ENCODE measurements around the gene RIC3.

The RIC3 gene

GRCh38 chr11:8192016-8192895, 23.4 kb upstream of the RIC3 start:
- in situ Hi-C loops (cut with HindIII; ENCODE audit: low sequenced_read_pairs) = no loop called here
- H3K4me3 ChIP-seq (ENCODE audit: low read depth, low read length) = no peak overlapping the region
- peak; percentile 36 for DNase-seq (ENCODE audit: low read depth)

GRCh38 chr11:8190431-8190830, 21.6 kb upstream of the RIC3 start:
- no peak for DNase-seq (ENCODE audit: low read depth)
- TF ChIP-seq CTCF (IDR thresholded peaks at IDR 0.05; ENCODE audit: low read depth, low read length, missing control alignments) = no peak
- no peak overlapping the region for H3K4me3 ChIP-seq (ENCODE audit: low read depth, low read length)
- in situ Hi-C loops (cut with HindIII; ENCODE audit: low sequenced_read_pairs) = no loop called here

More at GRCh38 chr11:8192016-8192895, 23.4 kb upstream of the RIC3 start:
- peak; percentile 96 for TF ChIP-seq CTCF (IDR thresholded peaks at IDR 0.05; ENCODE audit: low read depth, low read length, missing control alignments)

- in situ Hi-C loops (cut with HindIII; ENCODE audit: low sequenced_read_pairs) = no loop called here
- no peak for DNase-seq (ENCODE audit: low read depth)
- H3K4me3 ChIP-seq (ENCODE audit: low read depth, low read length) = no peak overlapping the region
- TF ChIP-seq CTCF (IDR thresholded peaks at IDR 0.05; ENCODE audit: low read depth, low read length, missing control alignments) = no peak
Measured at GRCh38 chr11:8186429-8186828, 17.6 kb upstream of the RIC3 start.

GRCh38 chr11:8183111-8183510, 14.3 kb upstream of the RIC3 start:
- TF ChIP-seq CTCF (IDR thresholded peaks at IDR 0.05; ENCODE audit: low read depth, low read length, missing control alignments) = no peak
- DNase-seq (ENCODE audit: low read depth) = no peak
- H3K4me3 ChIP-seq (ENCODE audit: low read depth, low read length) = no peak overlapping the region
- in situ Hi-C loops (cut with HindIII; ENCODE audit: low sequenced_read_pairs) = no loop called here

- TF ChIP-seq CTCF (IDR thresholded peaks at IDR 0.05; ENCODE audit: low read depth, low read length, missing control alignments) = no peak
- in situ Hi-C loops (cut with HindIII; ENCODE audit: low sequenced_read_pairs) = no loop called here
- DNase-seq (ENCODE audit: low read depth) = no peak
- H3K4me3 ChIP-seq (ENCODE audit: low read depth, low read length) = no peak overlapping the region
Measured at GRCh38 chr11:8180469-8180868, 11.6 kb upstream of the RIC3 start.

GRCh38 chr11:8178297-8178696, 9.5 kb upstream of the RIC3 start:
- TF ChIP-seq CTCF (IDR thresholded peaks at IDR 0.05; ENCODE audit: low read depth, low read length, missing control alignments) = no peak

More at GRCh38 chr11:8178297-8178696, 9.5 kb upstream of the RIC3 start:
- in situ Hi-C loops (cut with HindIII; ENCODE audit: low sequenced_read_pairs) = no loop called here
- H3K4me3 ChIP-seq (ENCODE audit: low read depth, low read length) = no peak overlapping the region
- DNase-seq (ENCODE audit: low read depth) = no peak
